ENCODE data around the gene MMP17. TPM values are rescaled to one million over a fixed set of nuclear protein-coding genes. Genes with fewer than 3 reads are reported as not detected.

The MMP17 gene
- 1 to 10 TPM in 2 of 3 donors, under 1 TPM in 1; 0.81 to 2.5 (median 1.2) TPM for polyA plus RNA-seq (ENCODE audit: insufficient read length in 3 of 3)
- long read RNA-seq, donor 1 = 0 reads
- long read RNA-seq, donor 2 = 0 reads
- long read RNA-seq, donor 3 = 0 reads
- long read RNA-seq, donor 4 = 0 reads
- long read RNA-seq, donor 5 = 0 reads
- long read RNA-seq, donor 6 = 0 reads
- long read RNA-seq, donor 7, partial matches to known transcripts = 0 of 1 reads
- long read RNA-seq, donor 7, other reads (novel, unspliced or antisense) = 0 of 1 reads
- long read RNA-seq, donor 8 = 0 reads
- long read RNA-seq, donor 9, partial matches to known transcripts = 0 of 1 reads
- long read RNA-seq, donor 9, other reads (novel, unspliced or antisense) = 0 of 1 reads
- long read RNA-seq, donor 10 = 0 reads
- long read RNA-seq, donor 11 = 0 reads
- long read RNA-seq, donor 12, partial matches to known transcripts = 0 of 1 reads
- long read RNA-seq, donor 12, other reads (novel, unspliced or antisense) = 0 of 1 reads
- long read RNA-seq, donor 13 = 0 reads
- long read RNA-seq, donor 14 = 0 reads
- long read RNA-seq, donor 15 = 0 reads
- long read RNA-seq, donor 16, partial matches to known transcripts = 0 of 2 reads
- long read RNA-seq, donor 16, other reads (novel, unspliced or antisense) = 0 of 2 reads

DNA sequence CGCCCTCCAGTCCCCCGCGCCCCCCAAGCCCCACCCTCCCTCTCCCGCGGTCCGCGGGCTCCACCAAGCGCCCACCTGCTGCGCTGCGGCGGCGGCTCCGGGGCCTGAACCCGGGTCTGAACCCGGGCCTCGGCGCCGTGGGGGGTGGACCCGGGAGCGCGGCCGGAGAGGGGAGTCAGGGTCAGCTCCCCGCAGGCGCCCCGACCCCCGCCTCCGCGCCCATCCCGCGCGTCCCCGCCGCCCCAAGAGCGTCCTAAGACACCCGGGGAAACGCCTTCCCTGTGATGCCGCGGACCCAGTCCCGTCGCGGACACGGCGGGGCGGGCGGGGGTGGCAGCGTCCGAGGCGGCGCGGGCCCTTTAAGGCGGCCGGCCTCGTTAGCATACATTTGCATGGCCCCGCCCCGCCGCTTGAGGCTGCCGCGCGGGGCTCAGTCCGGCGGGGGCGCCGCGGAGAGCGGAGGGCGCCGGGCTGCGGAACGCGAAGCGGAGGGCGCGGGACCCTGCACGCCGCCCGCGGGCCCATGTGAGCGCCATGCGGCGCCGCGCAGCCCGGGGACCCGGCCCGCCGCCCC is at the start of gene MMP17:
TSS of gene MMP17 (plus strand) at position 433 of the 574 bp plus-strand sequence. CDS start at position 535, 102 bp downstream.
- DNase-seq (ENCODE audit: extremely low read depth in 1 of 11, low read depth in 9 of 11, low spot score in 4 of 11) = peak in 1 of 11 donors; percentile 55

DNA sequence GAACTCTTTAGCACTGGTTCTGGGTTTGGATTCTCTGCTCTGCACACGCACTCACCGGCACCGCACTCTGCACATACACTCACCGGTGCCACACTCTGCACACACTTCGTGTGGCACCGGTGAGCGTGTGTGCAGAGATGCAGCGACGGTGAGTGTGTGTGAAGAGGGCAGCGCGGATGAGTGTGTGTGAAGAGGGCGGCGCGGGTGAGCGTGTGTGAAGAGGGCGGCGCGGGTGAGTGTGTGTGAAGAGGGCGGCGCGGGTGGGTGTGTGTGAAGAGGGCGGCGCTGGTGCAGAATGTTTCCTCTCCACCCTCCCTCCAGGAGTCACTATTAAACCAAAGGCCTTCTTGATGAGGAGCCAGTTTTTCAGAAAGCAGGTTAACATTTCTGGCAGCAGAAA is 49.2 kb upstream of the MMP17 start:
- no peak for DNase-seq (ENCODE audit: extremely low read depth in 1 of 11, low read depth in 9 of 11, low spot score in 4 of 11)

DNA sequence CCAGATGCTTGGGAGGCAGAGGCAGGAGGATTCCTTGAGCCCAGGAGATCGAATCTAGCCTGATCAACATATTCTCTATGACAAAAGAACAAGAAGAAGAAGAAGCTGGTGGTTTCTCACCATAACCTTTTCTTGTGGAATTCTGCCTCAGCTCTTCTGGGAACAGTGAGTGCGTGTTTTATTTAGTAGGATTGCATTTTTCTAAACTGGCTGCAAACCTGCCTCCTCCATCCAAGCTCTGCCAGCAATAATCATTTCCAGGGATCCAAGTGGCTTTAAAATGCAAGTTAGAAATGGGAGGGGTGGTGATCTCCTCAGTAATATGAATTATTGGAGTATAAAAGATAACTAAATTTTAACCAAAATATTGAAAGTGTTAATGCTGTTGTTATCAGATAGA is 46.1 kb upstream of the MMP17 start:
- DNase-seq (ENCODE audit: extremely low read depth in 1 of 11, low read depth in 9 of 11, low spot score in 4 of 11) = no peak

DNA sequence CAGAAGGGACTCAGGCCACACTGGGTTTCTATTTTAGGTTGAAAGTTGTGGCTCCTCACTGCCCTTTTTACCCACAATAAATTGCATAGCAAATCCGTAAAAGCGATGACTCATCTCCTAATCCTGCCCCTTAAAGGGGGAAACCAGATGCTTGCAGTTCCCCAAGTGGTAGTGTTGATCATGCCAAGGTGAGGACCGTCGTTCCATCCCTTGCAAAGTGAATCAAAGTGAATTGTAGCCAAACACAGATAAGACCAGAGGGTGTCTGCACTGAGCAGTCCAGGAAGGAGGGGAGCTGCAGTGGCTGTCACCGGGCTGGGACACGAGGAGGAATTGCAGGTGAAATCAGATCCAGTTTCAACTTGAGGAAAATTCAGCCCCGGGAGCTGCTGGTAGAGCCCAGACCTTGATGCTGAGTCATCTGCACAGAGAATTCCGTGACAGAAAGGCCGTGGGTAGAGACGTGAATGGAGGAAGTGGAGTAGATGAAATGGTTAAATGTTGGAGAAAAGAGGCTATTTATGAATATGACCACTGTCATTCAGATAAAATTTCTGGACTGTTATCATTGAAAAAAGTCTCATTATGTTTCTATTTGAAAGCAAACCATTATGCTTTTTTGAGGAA is 44.2 kb upstream of the MMP17 start:
- DNase-seq (ENCODE audit: extremely low read depth in 1 of 11, low read depth in 9 of 11, low spot score in 4 of 11) = no peak

DNA sequence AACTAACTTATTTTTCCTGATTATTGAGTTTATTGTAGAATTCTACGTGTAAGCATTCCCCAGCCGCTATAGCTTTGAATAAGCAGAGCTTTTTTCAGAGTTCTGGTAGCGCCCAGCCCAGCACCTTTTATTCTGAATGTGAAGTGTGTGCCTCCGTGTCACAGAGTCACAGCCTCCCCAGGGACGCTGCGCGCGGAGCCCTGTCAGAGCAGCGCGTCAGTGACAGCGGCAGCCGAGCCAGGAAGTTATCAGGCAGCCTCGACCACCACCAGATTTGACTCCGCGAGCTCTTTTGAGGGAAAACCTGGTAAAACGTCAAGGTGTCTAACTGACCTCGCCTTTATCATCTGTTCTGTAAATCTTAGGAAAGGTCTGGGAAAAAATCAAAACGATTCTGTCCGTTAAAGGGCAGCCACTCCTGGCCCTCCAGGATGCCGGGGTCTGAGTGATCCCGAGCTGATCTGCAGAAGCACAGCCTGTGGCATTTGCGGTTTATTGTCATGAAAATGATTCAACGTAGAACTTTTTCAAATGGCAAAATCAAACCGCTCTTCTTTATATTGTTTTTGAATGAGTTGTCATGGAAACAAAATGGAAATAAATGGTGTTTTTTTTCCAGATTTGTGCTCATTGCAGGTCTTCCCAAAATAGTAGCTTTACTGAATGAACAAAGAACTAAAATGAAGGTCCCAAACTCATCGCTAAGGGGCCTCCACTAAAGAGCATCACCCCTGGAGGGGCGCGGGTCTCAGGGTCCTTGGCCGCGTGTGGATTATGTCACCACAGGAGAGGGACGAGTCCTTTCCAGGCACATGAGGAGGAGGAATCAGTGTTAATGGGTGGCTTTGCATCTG is 43.1 kb upstream of the MMP17 start:
- DNase-seq (ENCODE audit: extremely low read depth in 1 of 11, low read depth in 9 of 11, low spot score in 4 of 11) = no peak

DNA sequence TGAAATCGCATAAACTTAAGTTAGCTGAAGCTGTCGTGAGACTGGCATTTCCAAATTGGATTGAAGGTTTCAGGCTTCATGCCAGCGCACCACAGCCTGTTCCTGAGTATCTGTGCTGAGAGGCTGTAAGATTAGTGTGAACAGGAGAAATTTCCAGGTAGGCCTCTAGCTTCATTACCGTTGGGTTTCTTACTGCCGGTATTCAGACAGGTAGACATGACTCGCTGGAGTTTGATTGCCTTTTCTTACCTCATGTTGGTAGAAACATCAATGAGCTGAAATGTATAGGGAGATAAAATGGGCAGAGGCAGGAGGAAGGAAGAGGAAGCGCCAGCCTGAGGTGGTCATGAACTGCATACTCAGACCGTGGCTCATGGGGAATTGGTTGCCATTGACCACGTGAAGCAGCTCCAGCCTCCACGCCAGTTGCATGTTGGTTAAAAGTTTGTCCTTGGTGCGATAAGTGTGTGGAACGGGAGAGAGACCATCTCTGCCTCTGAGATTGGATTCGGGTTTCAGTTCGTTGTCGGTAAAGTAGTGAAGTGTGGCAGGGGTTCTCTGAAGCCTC is 42.3 kb upstream of the MMP17 start:
- no peak for DNase-seq (ENCODE audit: extremely low read depth in 1 of 11, low read depth in 9 of 11, low spot score in 4 of 11)

DNA sequence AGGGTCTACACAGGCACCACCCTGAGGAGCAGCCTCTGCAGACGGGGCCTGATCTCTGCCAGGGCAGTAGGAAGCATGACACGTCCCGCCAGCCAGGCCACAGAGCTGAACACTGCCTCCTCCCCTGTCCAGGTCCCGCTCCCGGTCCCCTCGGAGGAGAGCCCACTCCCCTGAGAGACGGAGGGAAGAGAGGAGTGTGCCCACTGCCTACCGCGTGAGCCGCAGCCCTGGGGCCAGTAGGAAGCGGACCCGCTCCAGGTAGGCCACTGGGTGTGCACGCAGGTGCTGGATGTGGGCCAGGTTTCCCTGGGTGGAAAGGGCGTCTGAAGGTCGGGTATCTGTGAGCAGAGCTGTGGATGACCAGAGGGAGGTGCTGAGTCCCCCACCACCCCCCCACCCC is 41.9 kb upstream of the MMP17 start:
- DNase-seq (ENCODE audit: extremely low read depth in 1 of 11, low read depth in 9 of 11, low spot score in 4 of 11) = no peak

DNA sequence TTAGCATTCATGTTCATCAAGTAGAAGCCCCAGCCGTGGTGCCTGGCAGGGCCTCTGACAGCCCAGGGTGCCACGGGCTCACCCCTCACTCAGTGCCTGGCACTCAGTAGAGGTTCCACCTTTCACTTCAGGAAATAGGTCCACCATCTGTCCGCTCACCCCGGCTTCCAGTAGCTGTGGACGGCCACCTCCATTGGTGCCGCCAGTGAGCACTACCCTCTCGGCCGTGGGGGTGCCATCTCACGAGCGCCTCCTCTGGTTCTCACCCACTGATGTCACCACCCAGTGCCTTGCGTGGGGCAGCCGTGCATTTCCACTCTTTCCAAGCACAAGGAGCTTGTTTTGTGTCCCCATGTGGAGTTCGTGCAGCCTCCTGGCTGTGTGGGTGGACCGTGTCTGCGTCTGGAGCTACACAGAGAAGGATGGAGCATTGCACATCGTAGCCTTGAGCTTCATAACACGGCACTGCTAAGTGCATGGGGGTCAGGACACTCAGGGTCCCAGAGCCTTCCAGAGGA is 41.0 kb upstream of the MMP17 start:
- DNase-seq (ENCODE audit: extremely low read depth in 1 of 11, low read depth in 9 of 11, low spot score in 4 of 11) = no peak

DNA sequence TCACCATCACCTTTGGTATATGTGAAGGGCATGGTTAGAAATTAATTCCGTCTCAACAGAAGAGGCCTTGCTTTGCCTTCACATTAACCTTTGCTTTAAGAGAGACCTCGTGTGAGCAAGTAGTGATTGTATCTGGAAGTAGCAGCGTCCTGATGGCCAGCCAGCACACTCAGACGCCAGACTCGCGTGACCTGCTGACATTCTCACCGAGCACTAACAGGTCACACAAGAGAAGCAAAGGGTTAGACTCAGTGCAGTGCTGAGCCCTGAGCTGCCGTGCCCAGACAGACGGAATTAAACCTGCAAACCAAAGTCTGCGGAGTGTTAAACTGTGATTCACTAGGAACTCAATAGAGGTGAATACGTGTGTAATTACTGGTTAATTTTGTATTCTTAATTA is 40.1 kb upstream of the MMP17 start:
- no peak for DNase-seq (ENCODE audit: extremely low read depth in 1 of 11, low read depth in 9 of 11, low spot score in 4 of 11)

DNA sequence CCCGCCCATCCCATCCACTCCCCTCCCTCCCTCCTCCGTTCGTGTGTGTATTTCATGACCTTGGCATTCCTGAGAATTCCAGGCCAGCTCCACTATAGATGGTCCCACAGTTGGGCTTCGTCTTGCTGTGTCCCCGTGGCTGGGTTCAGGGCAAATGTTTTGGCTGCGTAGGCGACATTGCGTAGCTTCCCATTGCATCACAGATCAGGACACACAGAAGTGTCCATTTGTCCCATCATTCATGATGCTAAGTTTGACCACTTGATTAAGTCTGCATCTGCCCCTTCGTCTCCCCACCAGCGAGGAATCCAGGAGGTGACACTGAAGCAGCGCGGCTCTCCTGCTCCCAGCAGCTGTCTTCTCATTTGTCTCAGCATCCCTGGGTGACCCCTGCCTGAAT is 38.6 kb upstream of the MMP17 start:
- DNase-seq (ENCODE audit: extremely low read depth in 1 of 11, low read depth in 9 of 11, low spot score in 4 of 11) = no peak

DNA sequence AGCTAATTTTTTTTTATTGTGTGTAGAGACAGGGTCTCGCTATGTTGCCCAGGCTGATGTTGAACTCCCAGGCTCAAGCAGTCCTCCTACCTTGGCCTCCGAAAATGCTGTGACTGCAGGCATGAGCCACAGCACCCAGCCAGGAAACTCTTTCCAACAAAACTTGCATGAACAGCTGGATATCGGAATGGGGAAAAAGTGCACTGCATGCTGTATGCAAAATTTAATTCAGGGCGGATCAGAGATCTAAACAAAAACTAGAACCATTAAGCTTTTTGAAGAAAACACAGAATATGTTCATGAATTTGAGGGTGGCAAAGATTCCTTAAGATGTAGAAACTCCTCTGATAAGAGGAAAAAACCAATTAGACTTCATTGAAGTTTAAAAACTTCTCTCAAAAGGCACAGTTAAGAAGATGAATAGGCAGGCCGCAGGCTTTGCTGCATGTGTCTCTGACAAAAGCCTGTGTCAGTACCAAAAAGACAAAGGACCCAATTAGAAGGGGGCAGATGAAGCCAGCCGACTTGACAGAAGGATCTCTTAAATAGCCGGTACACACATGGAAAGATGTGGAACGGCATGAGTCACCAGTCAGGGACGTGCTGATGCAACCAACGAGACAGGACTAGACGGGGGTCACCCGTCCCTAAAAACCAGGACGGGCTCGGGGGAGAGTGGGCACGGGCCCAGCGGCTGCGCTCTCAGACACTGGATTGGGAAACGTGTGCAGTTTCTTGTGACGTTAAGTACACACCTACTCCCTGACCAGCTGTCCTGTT is 34.8 kb upstream of the MMP17 start:
- DNase-seq (ENCODE audit: extremely low read depth in 1 of 11, low read depth in 9 of 11, low spot score in 4 of 11) = no peak

DNA sequence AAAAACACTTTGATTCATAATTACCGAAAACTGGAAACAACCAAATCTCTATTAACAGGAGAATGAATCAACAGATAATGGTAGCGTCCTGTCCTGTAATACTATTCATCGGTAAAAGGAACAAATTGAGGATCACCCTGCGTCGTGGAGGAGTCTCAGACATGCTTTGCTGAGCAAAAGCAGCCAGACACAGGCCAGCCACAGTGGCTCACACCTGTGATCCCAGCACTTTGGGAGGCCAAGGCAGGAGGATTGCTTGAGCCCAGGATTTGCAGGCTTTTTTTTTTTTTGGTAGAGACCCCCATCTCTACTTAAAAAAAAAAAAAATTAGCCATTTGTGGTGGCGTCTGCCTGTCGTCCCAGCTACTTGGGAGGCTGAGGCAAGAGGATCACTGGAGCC is 34.1 kb upstream of the MMP17 start:
- DNase-seq (ENCODE audit: extremely low read depth in 1 of 11, low read depth in 9 of 11, low spot score in 4 of 11) = no peak

DNA sequence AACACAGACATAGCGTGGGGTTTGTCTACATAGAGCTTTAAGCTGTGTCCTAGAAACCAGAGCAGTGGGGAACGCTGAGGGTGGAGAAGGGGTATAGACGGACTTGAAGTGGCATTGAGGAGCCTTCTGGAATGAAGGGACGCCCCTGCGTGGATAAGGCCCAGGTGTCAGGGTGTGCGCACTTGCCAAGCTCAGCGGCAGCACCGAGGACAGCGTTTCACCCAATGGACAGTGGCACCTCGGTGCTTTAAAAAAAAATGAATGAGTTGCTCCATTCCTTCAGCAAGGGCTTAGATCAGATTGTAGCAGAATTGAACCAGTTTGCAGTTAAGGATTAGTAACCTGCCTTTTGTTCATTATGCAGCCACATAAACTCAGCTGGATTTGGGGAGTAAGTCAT is 33.6 kb upstream of the MMP17 start:
- no peak for DNase-seq (ENCODE audit: extremely low read depth in 1 of 11, low read depth in 9 of 11, low spot score in 4 of 11)

DNA sequence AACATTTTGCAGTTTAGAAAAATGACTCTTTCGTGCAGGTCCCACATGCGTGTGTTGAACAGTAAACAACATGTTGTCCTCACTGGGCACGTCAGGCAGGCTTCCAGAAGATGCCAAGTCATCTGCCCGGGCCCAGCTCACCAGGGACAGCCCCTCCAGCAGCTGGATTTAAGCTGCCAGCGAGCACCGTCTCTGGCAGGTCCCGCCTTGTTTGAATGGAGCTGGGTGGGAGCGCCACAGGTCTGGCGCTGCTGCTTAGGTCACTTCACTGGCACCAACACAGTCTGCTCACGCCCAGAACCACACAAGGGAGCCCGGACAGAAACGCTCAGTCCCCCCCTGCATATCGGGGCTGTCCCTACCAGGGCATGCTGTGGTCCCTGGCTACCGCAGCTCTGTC is 33.1 kb upstream of the MMP17 start:
- no peak for DNase-seq (ENCODE audit: extremely low read depth in 1 of 11, low read depth in 9 of 11, low spot score in 4 of 11)

DNA sequence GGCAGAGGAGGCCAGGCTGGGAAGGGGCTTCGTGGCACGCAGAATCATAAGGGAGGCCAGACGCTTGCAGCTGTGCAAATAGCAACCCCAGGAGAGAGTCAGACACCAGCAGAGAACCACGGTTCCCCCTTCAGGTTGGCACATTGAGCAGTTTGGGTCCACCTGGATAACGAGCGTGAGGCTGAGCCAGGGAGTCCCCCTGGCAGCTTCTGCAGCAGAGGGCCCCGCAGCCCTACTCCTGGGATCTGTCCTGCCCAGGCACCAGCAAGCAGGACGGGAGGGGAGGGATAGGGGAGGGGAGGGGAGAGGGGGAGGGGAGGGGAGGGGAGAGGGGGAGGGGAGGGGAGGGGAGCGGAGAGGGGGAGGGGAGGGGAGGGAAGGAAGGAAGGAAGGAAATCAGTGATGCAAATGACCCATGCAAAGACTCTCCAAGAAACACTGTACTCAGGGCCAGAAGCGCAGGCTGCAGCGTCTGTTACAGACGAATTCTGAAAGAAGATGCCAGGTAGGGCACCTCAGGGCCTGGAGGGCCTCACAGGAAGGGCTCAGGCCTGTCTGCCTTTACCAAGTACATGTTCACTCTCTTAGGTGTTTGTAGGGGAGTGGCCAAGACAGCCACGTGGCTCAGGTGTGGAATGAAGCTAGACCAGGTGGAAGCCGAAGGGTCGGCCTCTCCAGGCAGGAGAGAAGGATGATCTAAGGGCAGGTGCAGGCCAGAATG is 32.3 kb upstream of the MMP17 start:
- peak in 1 of 11 donors; percentile 14 for DNase-seq (ENCODE audit: extremely low read depth in 1 of 11, low read depth in 9 of 11, low spot score in 4 of 11)

DNA sequence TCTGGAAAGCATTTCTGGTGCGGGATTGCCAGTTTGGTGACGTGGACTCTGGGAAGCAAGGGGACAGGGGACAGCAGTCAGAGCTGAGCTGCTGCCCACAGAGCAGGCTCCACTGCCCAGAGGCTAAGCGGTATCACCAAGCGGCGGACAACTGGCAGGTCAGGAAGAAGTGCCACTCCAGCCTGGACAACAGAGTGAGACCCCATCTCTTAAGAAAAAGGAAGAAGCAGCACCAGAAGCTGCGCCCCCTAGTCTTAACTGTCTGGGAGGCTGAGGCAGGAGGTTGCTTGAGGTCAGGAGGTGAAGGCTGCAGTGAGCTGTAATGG is 31.8 kb upstream of the MMP17 start:
- no peak for DNase-seq (ENCODE audit: extremely low read depth in 1 of 11, low read depth in 9 of 11, low spot score in 4 of 11)
